NCI-H2171 treated with DMSO at 0.1 percent for 48 hours (cell line): ENCODE measurements around the gene NAA10.
A peak's percentile ranks its signal among the peaks of the same experiment; 100 is the strongest.

ENCODE experiments used
- DNase-seq: peaks from one replicate; lab custom pipeline; 2025; lab: John Stamatoyannopoulos, UW

The NAA10 gene

GRCh38 chrX:153927922-153928760, 6.7 kb downstream of the NAA10 start:
- DNase-seq: peak; percentile 96

GRCh38 chrX:153927672-153927921, 7.2 kb downstream of the NAA10 start:
- no peak for DNase-seq

GRCh38 chrX:153926858-153927671, 7.8 kb downstream of the NAA10 start:
- DNase-seq: peak; percentile 72

GRCh38 chrX:153926552-153926857, 8.3 kb downstream of the NAA10 start:
- no peak for DNase-seq

GRCh38 chrX:153925739-153926551, 8.9 kb downstream of the NAA10 start, which contains the start of gene ARHGAP4:
Gene ARHGAP4, minus strand, starts transcription at chrX:153926264. Its CDS starts 62 bp downstream, at chrX:153926202.
- no peak for DNase-seq

- DNase-seq: no peak
Measured at GRCh38 chrX:153925387-153925738, 9.5 kb downstream of the NAA10 start.

- peak; percentile 41 for DNase-seq
Measured at GRCh38 chrX:153924149-153924861, 10.5 kb downstream of the NAA10 start.

GRCh38 chrX:153922932-153923857, 11.6 kb downstream of the NAA10 start:
- peak; percentile 16 for DNase-seq

GRCh38 chrX:153921511-153922446, 13.1 kb downstream of the NAA10 start:
- DNase-seq: no peak

- no peak for DNase-seq
Measured at GRCh38 chrX:153921070-153921469, 13.8 kb downstream of the NAA10 start.

- no peak for DNase-seq
Measured at GRCh38 chrX:153920546-153920945, 14.3 kb downstream of the NAA10 start.

GRCh38 chrX:153919281-153919680, 15.6 kb downstream of the NAA10 start:
- no peak for DNase-seq

- no peak for DNase-seq
Measured at GRCh38 chrX:153917869-153918268, 17.0 kb downstream of the NAA10 start.

- DNase-seq: no peak
Measured at GRCh38 chrX:153913701-153914100, 21.1 kb downstream of the NAA10 start.

- no peak for DNase-seq
Measured at GRCh38 chrX:153913211-153913610, 21.6 kb downstream of the NAA10 start.

- no peak for DNase-seq
Measured at GRCh38 chrX:153911798-153912197, 23.0 kb downstream of the NAA10 start.

- no peak for DNase-seq
Measured at GRCh38 chrX:153910446-153910845, 24.4 kb downstream of the NAA10 start.

- no peak for DNase-seq
Measured at GRCh38 chrX:153909980-153910360, 24.9 kb downstream of the NAA10 start.

GRCh38 chrX:153909024-153909979, 25.5 kb downstream of the NAA10 start:
- no peak for DNase-seq
